DMS 273 (cell line): ENCODE measurements around the gene MYO7A.

Source experiments
- DNase-seq: peaks from one replicate; lab custom pipeline; 2025; ENCODE audit not compliant: unreplicated experiment; lab: John Stamatoyannopoulos, UW

The MYO7A gene

GRCh38 chr11:77126861-77127234 lies 1.2 kb upstream of the MYO7A start:
- no peak for DNase-seq

- peak; percentile 50 for DNase-seq
Measured at GRCh38 chr11:77127235-77127911, 673 bp upstream of the MYO7A start.

GRCh38 chr11:77129069-77129841 lies 1.2 kb downstream of the MYO7A start:
- DNase-seq: no peak

GRCh38 chr11:77129842-77130756 lies 2.1 kb downstream of the MYO7A start:
- no peak for DNase-seq

GRCh38 chr11:77130763-77131513 lies 2.9 kb downstream of the MYO7A start:
- peak; percentile 64 for DNase-seq

GRCh38 chr11:77131560-77131959 lies 3.5 kb downstream of the MYO7A start:
- DNase-seq: no peak

GRCh38 chr11:77135069-77135468 lies 7.0 kb downstream of the MYO7A start:
- no peak for DNase-seq

GRCh38 chr11:77136074-77136473 lies 8.0 kb downstream of the MYO7A start:
- DNase-seq: no peak

- DNase-seq: no peak
Measured at GRCh38 chr11:77136784-77137420, 8.9 kb downstream of the MYO7A start.

- no peak for DNase-seq
Measured at GRCh38 chr11:77137421-77137820, 9.4 kb downstream of the MYO7A start.

- DNase-seq: no peak
Measured at GRCh38 chr11:77138106-77138649, 10.1 kb downstream of the MYO7A start.

GRCh38 chr11:77139201-77139600 lies 11.2 kb downstream of the MYO7A start:
- no peak for DNase-seq

GRCh38 chr11:77140231-77140851 lies 12.3 kb downstream of the MYO7A start:
- peak; percentile 52 for DNase-seq

- peak; percentile 15 for DNase-seq
Measured at GRCh38 chr11:77141034-77141433, 13.0 kb downstream of the MYO7A start.

- DNase-seq: no peak
Measured at GRCh38 chr11:77141475-77141874, 13.4 kb downstream of the MYO7A start.

- DNase-seq: no peak
Measured at GRCh38 chr11:77142091-77142975, 14.3 kb downstream of the MYO7A start.

- DNase-seq: no peak
Measured at GRCh38 chr11:77143405-77144020, 15.5 kb downstream of the MYO7A start.

GRCh38 chr11:77144196-77144856 lies 16.3 kb downstream of the MYO7A start:
- DNase-seq: peak; percentile 85
